Mammary epithelial cell (primary cell): Measurements from ENCODE around the gene SPSB4.

Experiments
- EZH2 ChIP-seq: IDR thresholded peaks from 2 replicates; pipeline ENCODE4 v1.6.1; 2012; ENCODE audit warnings: low read length, inconsistent platforms, borderline replicate concordance
- TF ChIP-seq, protein P1 (sequence below), 2 donors: IDR thresholded peaks in 1 of 2; conservative IDR thresholded peaks in 1 of 2; 2 replicates each; pipeline ENCODE4 v1.5.1; 2011 to 2012; ENCODE audit warnings: inconsistent platforms in 2 of 2, low read length in 2 of 2, mild to moderate bottlenecking in 2 of 2, control low read depth in 1 of 2, low read depth in 1 of 2; ENCODE audit not compliant: insufficient read depth in 1 of 2; ENCODE audit errors: extremely low read depth in 1 of 2

- TF ChIP-seq, protein P1, sequence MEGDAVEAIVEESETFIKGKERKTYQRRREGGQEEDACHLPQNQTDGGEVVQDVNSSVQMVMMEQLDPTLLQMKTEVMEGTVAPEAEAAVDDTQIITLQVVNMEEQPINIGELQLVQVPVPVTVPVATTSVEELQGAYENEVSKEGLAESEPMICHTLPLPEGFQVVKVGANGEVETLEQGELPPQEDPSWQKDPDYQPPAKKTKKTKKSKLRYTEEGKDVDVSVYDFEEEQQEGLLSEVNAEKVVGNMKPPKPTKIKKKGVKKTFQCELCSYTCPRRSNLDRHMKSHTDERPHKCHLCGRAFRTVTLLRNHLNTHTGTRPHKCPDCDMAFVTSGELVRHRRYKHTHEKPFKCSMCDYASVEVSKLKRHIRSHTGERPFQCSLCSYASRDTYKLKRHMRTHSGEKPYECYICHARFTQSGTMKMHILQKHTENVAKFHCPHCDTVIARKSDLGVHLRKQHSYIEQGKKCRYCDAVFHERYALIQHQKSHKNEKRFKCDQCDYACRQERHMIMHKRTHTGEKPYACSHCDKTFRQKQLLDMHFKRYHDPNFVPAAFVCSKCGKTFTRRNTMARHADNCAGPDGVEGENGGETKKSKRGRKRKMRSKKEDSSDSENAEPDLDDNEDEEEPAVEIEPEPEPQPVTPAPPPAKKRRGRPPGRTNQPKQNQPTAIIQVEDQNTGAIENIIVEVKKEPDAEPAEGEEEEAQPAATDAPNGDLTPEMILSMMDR (conservative IDR thresholded peaks at IDR 0.05 in 1 of 2, IDR thresholded peaks at IDR 0.05 in 1 of 2; ENCODE audit: extremely low read depth in 1 of 2, insufficient read depth in 1 of 2, low read depth in 1 of 2, low read length in 2 of 2): no peak
- TF ChIP-seq EZH2: no peak
Measured at GRCh38 chr3:141152801-141153678, 101.9 kb downstream of the SPSB4 start.
